SK-N-SH (cell line): ENCODE measurements around the gene SEC14L5. TPM values are rescaled to one million over a fixed set of nuclear protein-coding genes. Genes with fewer than 3 reads are reported as not detected.
A peak's percentile ranks its signal among the peaks of the same experiment; 100 is the strongest.

ENCODE experiments used
- CTCF ChIA-PET: fragments of 300-600, 350-600 bp; formaldehyde crosslinking; extraction: SDS; loops from one replicate; lab custom pipeline; 2021; lab: Yijun Ruan, JAX
- POLR2A ChIA-PET: fragments of 350-600 bp; sonication (Branson Sonifier 250); formaldehyde crosslinking; extraction: SDS; loops from one replicate; lab custom pipeline; 2020; ENCODE audit warnings: antibody characterized with exemption, inconsistent platforms; lab: Yijun Ruan, JAX
- DNase-seq: peaks from one replicate; pipeline ENCODE4 v3.0.0; 2012
- H2AFZ ChIP-seq: fragments of 200-600 bp; sonication (generic); 2 replicates; pipeline ENCODE4 v1.8.1; 2016; ENCODE audit warnings: antibody characterized with exemption, mild to moderate bottlenecking, low read depth
- H3F3A ChIP-seq: fragments of 200-600 bp; sonication (generic); replicated peaks from 2 replicates; pipeline ENCODE3; 2016; ENCODE audit warnings: antibody characterized with exemption, mild to moderate bottlenecking; ENCODE audit not compliant: insufficient read depth
- H3K27ac ChIP-seq, 2 experiments: fragments of 200-500 bp in 1 of 2; fragments of 200-600 bp in 1 of 2; sonication (Bioruptor generic) in 1 of 2; sonication (generic), shearing (Covaris generic) in 1 of 2; 2 replicates each; pipeline versions ENCODE4 v1.5.1 to v1.6.1; 2014 to 2016; ENCODE audit warnings: low read depth in 2 of 2, inconsistent platforms in 1 of 2, low read length in 1 of 2, mild to moderate bottlenecking in 1 of 2, mixed read lengths in 1 of 2
- H3K27me3 ChIP-seq: fragments of 200-600 bp; sonication (generic), shearing (Covaris generic); 2 replicates; pipeline ENCODE4 v1.6.1; 2016; ENCODE audit warnings: mixed run types; ENCODE audit not compliant: insufficient read depth
- H3K36me3 ChIP-seq, 2 experiments: fragments of 200-500 bp in 1 of 2; fragments of 200-600 bp in 1 of 2; sonication (Bioruptor generic) in 1 of 2; sonication (generic) in 1 of 2; replicated peaks in 1 of 2; 2 replicates each; pipeline versions ENCODE3 to v1.5.1; 2014 to 2016; ENCODE audit warnings: low read length in 1 of 2, mild to moderate bottlenecking in 1 of 2; ENCODE audit not compliant: insufficient read depth in 2 of 2, control insufficient read depth in 1 of 2
- H3K4me1 ChIP-seq, 2 experiments: fragments of 200-500 bp in 1 of 2; fragments of 200-600 bp in 1 of 2; sonication (Bioruptor generic) in 1 of 2; sonication (generic), shearing (Covaris generic) in 1 of 2; 2 replicates each; pipeline versions ENCODE4 v1.5.1 to v1.6.1; 2014 to 2016; ENCODE audit warnings: low read depth in 1 of 2, low read length in 1 of 2, mixed run types in 1 of 2; ENCODE audit not compliant: insufficient read depth in 2 of 2, control insufficient read depth in 1 of 2
- H3K4me2 ChIP-seq: fragments of 200-600 bp; sonication (generic), shearing (Covaris generic); 2 replicates; pipeline ENCODE4 v1.6.1; 2017; ENCODE audit warnings: mixed run types
- H3K4me3 ChIP-seq, 2 experiments: fragments of 200-500 bp in 1 of 2; fragments of 200-600 bp in 1 of 2; sonication (Bioruptor generic) in 1 of 2; sonication (generic), shearing (Covaris generic) in 1 of 2; 2 replicates each; pipeline versions ENCODE4 v1.5.1 to v1.8.1; 2014 to 2016; ENCODE audit warnings: low read depth in 2 of 2, inconsistent platforms in 1 of 2, low read length in 1 of 2, mild to moderate bottlenecking in 1 of 2, mixed read lengths in 1 of 2, moderate library complexity in 1 of 2
- H3K79me2 ChIP-seq: fragments of 200-600 bp; sonication (generic); 2 replicates; pipeline ENCODE4 v1.8.1; 2017; ENCODE audit warnings: mild to moderate bottlenecking; ENCODE audit not compliant: insufficient read depth
- H3K9ac ChIP-seq: fragments of 200-600 bp; sonication (generic); 2 replicates; pipeline ENCODE4 v1.6.1; 2017; ENCODE audit warnings: mixed run types
- H3K9me2 ChIP-seq: fragments of 200-600 bp; sonication (generic); 2 replicates; pipeline ENCODE4 v1.6.1; 2017; ENCODE audit warnings: mixed run types
- H3K9me3 ChIP-seq: fragments of 200-600 bp; sonication (generic); 2 replicates; pipeline ENCODE4 v1.6.1; 2017; ENCODE audit warnings: mixed run types, mild to moderate bottlenecking, moderate library complexity
- H4K20me1 ChIP-seq: fragments of 200-600 bp; sonication (generic); 2 replicates; pipeline ENCODE4 v1.6.1; 2017; ENCODE audit warnings: mild to moderate bottlenecking, mixed run types; ENCODE audit not compliant: insufficient read depth
- ELF1 ChIP-seq: IDR thresholded peaks from 2 replicates; pipeline ENCODE4 v1.4.0; 2012
- FOSL2 ChIP-seq: IDR thresholded peaks from 2 replicates; pipeline ENCODE4 v1.4.0; 2012; ENCODE audit warnings: low read depth, mild to moderate bottlenecking, moderate library complexity, borderline replicate concordance
- GATA2 ChIP-seq: sonication (generic); formaldehyde crosslinking; IDR thresholded peaks from 2 replicates; pipeline ENCODE4 v1.5.0; 2020; ENCODE audit warnings: mild to moderate bottlenecking, missing genetic modification reagents
- MEF2A ChIP-seq: IDR thresholded peaks from 2 replicates; pipeline ENCODE4 v1.4.0; 2012; ENCODE audit warnings: low read depth, borderline replicate concordance
- MXI1 ChIP-seq: IDR thresholded peaks from 2 replicates; pipeline ENCODE4 v1.6.1; 2012; ENCODE audit warnings: mild to moderate bottlenecking, low read depth, low read length, improper control_type of control experiment
- NFIC ChIP-seq: IDR thresholded peaks from 2 replicates; pipeline ENCODE4 v1.4.0; 2012; ENCODE audit warnings: borderline replicate concordance
- RCOR1 ChIP-seq: fragments of 150-350 bp; IDR thresholded peaks from 2 replicates; pipeline ENCODE4 v1.6.1; 2017; ENCODE audit warnings: antibody characterized with exemption, low read length
- RFX5 ChIP-seq: IDR thresholded peaks from 2 replicates; pipeline ENCODE4 v1.6.1; 2012; ENCODE audit warnings: mild to moderate bottlenecking, improper control_type of control experiment, low read length
- SIN3A ChIP-seq: IDR thresholded peaks from 2 replicates; pipeline ENCODE4 v1.6.1; 2012; ENCODE audit warnings: low read depth, mild to moderate bottlenecking, low read length, moderate library complexity, borderline replicate concordance
- TEAD4 ChIP-seq: IDR thresholded peaks from 2 replicates; pipeline ENCODE4 v1.4.0; 2012; ENCODE audit warnings: mild to moderate bottlenecking, borderline replicate concordance; ENCODE audit not compliant: insufficient read depth
- WGBS: methylation state at CpG from one replicate; pipeline ENCODE4 v1.1.6; 2017; ENCODE audit warnings: low lambda C conversion rate; 5-methylcytosine and 5-hydroxymethylcytosine counted together
- polyA plus RNA-seq, 3 experiments: library from polyadenylated mRNA; depleted of rRNA; stranded (reverse); fragments of >200 nt; gene quantifications; 2 replicates each; pipeline ENCODE4 v1.2.3, GENCODE V29; 2012
- TF ChIP-seq, protein P1 (sequence below): IDR thresholded peaks from 2 replicates; pipeline ENCODE4 v1.4.0; 2012; ENCODE audit warnings: low read depth
- TF ChIP-seq, protein P2 (sequence below): IDR thresholded peaks from 2 replicates; pipeline ENCODE4 v1.4.0; 2012; ENCODE audit warnings: low read depth, borderline replicate concordance
- TF ChIP-seq, protein P3 (sequence below): fragments of 150-350 bp; IDR thresholded peaks from 2 replicates; pipeline ENCODE4 v1.6.1; 2017; ENCODE audit warnings: antibody characterized with exemption, low read length, low read depth, borderline replicate concordance

The SEC14L5 gene
- polyA plus RNA-seq, 1 of the 3 experiments (the other 2 are of a cell fraction) = 0.08 TPM

DNA sequence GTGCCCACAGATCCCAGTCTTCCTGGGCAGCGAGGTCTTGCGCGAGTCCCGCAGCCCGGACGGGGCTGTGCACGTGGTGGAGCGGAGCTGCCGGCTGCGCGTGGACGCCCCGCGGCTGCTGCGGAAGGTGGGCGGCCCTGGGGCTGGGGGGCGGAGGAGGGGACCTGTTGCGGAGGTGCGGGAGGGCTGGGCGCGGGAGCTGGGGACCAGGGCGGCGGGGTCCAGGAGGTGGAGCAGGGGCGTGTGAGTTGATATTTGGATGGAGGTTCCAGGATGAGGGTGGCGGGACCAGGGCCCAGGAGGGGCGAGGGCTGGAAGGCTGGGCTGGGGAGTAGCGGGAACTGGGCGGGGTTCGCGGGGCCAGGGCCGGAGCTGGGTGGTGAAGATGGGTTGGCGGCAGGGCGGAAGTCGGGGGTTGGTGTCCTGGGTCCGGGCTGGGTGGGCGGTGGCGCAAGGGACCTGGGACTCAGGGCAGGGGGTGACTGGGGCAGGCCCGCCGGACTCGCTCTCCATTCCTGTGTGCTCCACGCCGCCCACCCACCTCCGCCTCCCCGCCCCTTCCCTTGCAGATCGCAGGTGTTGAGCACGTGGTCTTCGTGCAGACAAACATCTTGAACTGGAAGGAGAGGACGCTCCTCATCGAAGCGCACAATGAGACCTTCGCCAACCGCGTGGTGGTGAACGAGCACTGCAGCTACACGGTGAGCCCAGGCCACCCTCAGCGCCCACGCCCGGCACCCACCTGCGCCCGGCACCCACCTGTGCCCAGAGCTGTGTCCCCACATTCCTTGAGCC, 29.6 kb downstream of the SEC14L5 start:
- H3K9me2 ChIP-seq = no peaks in the 10 kb centered on the region
- H3K9me3 ChIP-seq = no peaks in the 10 kb centered on the region
- ChIA-PET CTCF (no interaction called here), POLR2A (interaction anchor here (0.7 kb wide), 1 partner anchor 20 kb away, joined by 3 read pairs; no protein-coding TSS in a partner anchor)
- no peak overlapping the region for H3K9ac ChIP-seq
- WGBS = 11% methylated on average over 25 of the region's 60 CpGs
- DNase-seq = peak; percentile 73
- peaks cover 0 to 5% of the 10 kb centered on the region in 2 experiments; a peak in 1 of 4 replicates for H3K4me1 ChIP-seq
- no peaks in the 10 kb centered on the region for H4K20me1 ChIP-seq
- TF ChIP-seq TEAD4 = no peak
- TF ChIP-seq, protein P1, sequence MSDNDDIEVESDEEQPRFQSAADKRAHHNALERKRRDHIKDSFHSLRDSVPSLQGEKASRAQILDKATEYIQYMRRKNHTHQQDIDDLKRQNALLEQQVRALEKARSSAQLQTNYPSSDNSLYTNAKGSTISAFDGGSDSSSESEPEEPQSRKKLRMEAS = peak; percentile 53; the same call in 1 of the 2 replicates
- no peaks in the 10 kb centered on the region for H3K79me2 ChIP-seq
- H3F3A ChIP-seq = no peaks in the 10 kb centered on the region
- H3K27me3 ChIP-seq = peaks cover 22% of the 10 kb centered on the region
- H2AFZ ChIP-seq = no peak overlapping the region
- no peak overlapping the region for H3K4me2 ChIP-seq
- no peak overlapping the region; a peak in 1 of 4 replicates for H3K4me3 ChIP-seq
- no peak overlapping the region for H3K27ac ChIP-seq
- no peaks in the 10 kb centered on the region for H3K36me3 ChIP-seq

DNA sequence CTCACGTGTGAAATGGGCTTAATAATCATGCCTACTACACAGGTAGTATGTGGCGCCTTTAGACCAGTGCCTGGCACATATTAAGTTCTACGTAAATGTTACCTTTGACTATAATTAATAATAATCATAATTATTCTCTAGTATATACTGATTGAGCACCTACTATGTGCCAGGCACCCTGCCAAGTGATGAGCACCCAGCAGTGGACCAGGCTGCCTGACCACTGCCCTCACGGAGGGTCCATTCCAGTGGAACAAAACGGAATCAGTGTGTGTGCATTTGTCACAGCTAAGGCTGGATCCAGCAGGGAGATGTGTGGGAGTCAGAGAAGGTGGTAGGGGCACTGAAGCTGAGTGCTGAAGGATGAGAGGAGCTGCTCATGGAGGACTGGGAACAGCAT, 30.5 kb downstream of the SEC14L5 start:
- TF ChIP-seq RCOR1 (no peak), MXI1 (no peak), SIN3A (no peak), RFX5 (no peak), MEF2A (no peak), FOSL2 (no peak), NFIC (no peak), GATA2 (no peak), ELF1 (no peak)
- TF ChIP-seq, protein P2, sequence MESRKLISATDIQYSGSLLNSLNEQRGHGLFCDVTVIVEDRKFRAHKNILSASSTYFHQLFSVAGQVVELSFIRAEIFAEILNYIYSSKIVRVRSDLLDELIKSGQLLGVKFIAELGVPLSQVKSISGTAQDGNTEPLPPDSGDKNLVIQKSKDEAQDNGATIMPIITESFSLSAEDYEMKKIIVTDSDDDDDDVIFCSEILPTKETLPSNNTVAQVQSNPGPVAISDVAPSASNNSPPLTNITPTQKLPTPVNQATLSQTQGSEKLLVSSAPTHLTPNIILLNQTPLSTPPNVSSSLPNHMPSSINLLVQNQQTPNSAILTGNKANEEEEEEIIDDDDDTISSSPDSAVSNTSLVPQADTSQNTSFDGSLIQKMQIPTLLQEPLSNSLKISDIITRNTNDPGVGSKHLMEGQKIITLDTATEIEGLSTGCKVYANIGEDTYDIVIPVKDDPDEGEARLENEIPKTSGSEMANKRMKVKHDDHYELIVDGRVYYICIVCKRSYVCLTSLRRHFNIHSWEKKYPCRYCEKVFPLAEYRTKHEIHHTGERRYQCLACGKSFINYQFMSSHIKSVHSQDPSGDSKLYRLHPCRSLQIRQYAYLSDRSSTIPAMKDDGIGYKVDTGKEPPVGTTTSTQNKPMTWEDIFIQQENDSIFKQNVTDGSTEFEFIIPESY = no peak
- TF ChIP-seq, protein P3, sequence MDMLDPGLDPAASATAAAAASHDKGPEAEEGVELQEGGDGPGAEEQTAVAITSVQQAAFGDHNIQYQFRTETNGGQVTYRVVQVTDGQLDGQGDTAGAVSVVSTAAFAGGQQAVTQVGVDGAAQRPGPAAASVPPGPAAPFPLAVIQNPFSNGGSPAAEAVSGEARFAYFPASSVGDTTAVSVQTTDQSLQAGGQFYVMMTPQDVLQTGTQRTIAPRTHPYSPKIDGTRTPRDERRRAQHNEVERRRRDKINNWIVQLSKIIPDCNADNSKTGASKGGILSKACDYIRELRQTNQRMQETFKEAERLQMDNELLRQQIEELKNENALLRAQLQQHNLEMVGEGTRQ = no peak
- TF ChIP-seq, all 33 proteins: peak for 0
- ChIA-PET POLR2A (no interaction called here), CTCF (no interaction called here)
- Histone ChIP-seq H3F3A (no peaks in the 10 kb centered on the region), H3K27me3 (peaks cover 22% of the 10 kb centered on the region), H3K79me2 (no peaks in the 10 kb centered on the region), H3K27ac (no peak overlapping the region), H3K36me3 (no peaks in the 10 kb centered on the region), H2AFZ (no peak overlapping the region), H3K4me3 (no peak overlapping the region), H3K9me3 (no peaks in the 10 kb centered on the region), H3K9me2 (no peaks in the 10 kb centered on the region), H3K9ac (no peak overlapping the region), H3K4me2 (no peak overlapping the region), H4K20me1 (no peaks in the 10 kb centered on the region), H3K4me1 (peaks cover 0 to 5% of the 10 kb centered on the region in 2 experiments; a peak in 1 of 4 replicates)
- DNase-seq = no peak
- WGBS = 40% methylated on average over 5 of the region's 5 CpGs
